ENCODE measurements around the gene C2CD4C. TPM values are rescaled to one million over a fixed set of nuclear protein-coding genes. Genes with fewer than 3 reads are reported as not detected.

The C2CD4C gene
- total RNA-seq, 1 donor from 2014 or later = 6.7 TPM

DNA sequence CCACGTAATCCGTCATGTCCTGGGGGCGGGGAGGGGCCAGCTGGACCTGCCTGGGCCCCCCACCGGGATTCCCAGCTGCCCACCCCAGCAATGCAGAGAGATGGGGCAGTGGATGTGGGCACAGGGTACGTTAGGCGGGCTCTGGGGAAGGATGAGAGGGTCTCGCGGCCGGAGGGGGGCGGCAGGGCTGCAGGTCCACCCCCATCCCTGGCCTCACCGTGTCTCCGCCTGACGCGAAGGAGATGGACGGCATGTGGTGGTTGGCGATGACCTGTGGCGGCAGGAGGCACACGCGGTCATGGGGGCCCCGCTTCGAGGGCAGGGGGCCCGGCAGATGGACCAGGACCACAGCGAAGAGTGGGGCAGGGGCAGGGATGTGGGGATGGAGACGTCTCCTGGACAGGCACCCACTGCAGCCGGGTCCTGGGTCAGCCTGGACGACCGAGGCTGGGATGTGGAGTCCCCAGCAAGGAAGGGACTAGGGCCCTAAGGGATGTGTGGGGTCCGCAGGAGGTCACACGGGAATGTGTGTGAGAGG is 27.5 kb upstream of the C2CD4C start:
- Mint-ChIP-seq H3K36me3 (ENCODE audit: low read depth) (peaks cover 2% of the 10 kb centered on the region), H3K27ac (ENCODE audit: unreplicated experiment) (no peak overlapping the region), H3K9me3 (no peaks in the 10 kb centered on the region), H3K4me3 (no peak overlapping the region), H3K27me3 (ENCODE audit: low read depth) (no peaks in the 10 kb centered on the region), H3K4me1 (peaks cover 2% of the 10 kb centered on the region)
- no peak for DNase-seq (ENCODE audit: low read depth, low spot score)
- TF ChIP-seq CTCF (conservative IDR thresholded peaks at IDR 0.05) = no peak

DNA sequence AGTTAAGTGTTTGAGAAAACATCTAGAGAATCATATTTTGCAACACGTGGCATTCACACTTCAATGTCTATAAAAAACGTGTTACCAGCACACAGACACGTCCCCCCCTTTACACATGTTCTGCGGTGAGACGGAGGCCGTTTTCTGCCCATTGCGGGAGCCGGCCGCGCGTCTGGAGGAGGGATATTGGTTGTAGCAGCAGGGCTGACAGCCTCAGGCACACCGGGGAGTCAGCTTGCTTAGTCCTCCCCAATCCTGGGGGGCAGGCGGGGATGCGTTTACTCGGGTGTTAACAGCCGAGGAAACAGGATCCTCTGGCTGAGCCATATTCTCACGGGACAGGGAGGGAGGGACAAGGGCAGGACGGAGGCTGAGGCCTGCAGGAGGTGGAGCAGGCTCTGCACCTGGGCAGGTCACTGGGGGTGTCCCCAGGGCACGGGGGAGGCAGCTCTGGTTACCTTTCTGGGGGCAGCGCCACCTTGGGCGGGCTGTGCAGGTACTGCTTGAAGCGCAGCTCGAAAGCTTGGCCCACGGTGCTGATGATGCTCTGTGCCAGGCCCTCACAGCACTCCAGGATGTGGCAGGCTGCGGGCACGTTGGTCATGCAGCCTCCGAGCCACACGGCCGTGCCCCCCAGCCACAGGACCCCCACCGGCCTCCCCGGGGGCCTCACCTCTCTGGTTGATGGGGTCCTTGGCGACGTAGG is 26.9 kb upstream of the C2CD4C start:
- DNase-seq (ENCODE audit: low read depth, low spot score) = no peak
- H3K36me3 Mint-ChIP-seq (ENCODE audit: low read depth) = peaks cover 3% of the 10 kb centered on the region
- H3K27ac Mint-ChIP-seq (ENCODE audit: unreplicated experiment) = no peak overlapping the region
- no peaks in the 10 kb centered on the region for H3K4me1 Mint-ChIP-seq
- H3K4me3 Mint-ChIP-seq = no peak overlapping the region
- no peaks in the 10 kb centered on the region for H3K9me3 Mint-ChIP-seq
- no peaks in the 10 kb centered on the region for H3K27me3 Mint-ChIP-seq (ENCODE audit: low read depth)
- TF ChIP-seq CTCF (conservative IDR thresholded peaks at IDR 0.05) = no peak

DNA sequence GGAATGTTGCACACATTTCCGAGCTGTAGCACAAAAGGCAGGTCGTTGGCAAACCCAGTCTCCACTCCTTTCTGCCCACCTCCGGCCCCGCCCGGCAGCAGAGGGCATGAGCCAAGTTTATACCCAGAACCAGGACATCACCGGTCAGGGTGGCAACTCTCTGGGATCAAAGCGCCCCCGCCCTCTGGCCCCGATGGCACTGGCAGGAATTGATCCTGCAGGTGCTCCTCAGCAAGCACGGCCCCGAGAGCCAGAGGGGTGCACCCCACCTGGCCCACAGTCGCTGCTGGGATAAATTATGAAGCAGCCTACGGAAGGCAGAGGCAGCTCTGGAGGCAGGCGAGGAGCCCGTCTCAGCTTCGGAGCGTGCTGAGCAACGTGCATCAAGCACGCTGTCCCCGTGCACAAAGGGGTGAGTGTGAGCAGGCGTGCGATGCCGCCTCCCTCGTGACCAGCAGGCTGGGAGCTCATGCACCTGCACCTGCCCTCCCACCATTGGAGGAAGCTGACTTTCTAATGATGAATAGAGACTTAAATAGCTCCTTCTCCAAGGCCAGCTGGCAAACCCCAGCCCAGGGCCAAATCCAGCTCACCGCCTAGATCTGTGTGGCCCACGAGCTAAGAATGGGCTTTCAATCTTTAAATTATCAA is 26.2 kb upstream of the C2CD4C start:
- Mint-ChIP-seq H3K36me3 (ENCODE audit: low read depth) (peaks cover 6% of the 10 kb centered on the region), H3K9me3 (no peaks in the 10 kb centered on the region), H3K4me3 (no peak overlapping the region), H3K4me1 (no peaks in the 10 kb centered on the region), H3K27me3 (ENCODE audit: low read depth) (no peaks in the 10 kb centered on the region), H3K27ac (ENCODE audit: unreplicated experiment) (no peak overlapping the region)
- no peak for TF ChIP-seq CTCF (conservative IDR thresholded peaks at IDR 0.05)
- DNase-seq (ENCODE audit: low read depth, low spot score) = no peak

DNA sequence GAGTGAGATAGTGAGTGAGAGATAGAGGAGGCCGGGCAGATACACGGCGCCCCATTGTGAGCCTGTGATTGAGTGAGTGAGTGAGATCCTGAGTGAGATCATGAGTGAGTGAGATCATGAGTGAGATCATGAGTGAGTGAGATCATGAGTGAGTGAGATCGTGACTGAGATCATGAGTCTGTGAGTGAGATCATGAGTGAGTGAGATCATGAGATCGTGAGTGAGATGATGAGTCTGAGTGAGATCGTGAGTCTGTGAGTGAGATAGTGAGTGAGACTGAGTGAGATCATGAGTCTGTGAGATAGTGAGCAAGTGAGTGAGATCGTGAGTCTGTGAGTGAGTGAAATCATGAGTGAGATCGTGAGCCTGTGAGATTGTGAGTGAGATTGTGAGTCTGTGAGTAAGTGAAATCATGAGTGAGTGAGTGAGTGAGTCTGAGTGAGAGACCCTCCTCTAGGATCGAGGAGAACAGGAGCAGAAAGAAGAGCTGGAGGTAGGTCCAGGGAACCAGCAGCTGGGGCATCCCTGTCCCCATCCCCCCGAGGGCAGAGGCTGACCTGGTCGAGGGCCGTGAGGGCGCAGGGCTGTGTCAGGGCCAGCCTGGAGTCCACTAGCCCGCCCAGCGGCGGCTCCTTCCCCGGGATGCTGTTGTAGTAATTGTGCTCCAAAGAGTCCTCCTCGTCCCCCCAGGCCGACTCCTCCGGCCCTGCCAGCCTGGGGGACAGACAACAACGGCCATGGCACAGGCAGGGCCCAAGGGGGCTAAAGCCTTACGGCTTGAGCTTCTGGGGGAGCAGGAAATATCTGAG is 25.4 kb upstream of the C2CD4C start:
- H3K9me3 Mint-ChIP-seq = no peaks in the 10 kb centered on the region
- H3K4me3 Mint-ChIP-seq = no peak overlapping the region
- no peaks in the 10 kb centered on the region for H3K4me1 Mint-ChIP-seq
- H3K27ac Mint-ChIP-seq (ENCODE audit: unreplicated experiment) = no peak overlapping the region
- DNase-seq (ENCODE audit: low read depth, low spot score) = no peak
- TF ChIP-seq CTCF (conservative IDR thresholded peaks at IDR 0.05) = no peak
- peaks cover 8% of the 10 kb centered on the region for H3K36me3 Mint-ChIP-seq (ENCODE audit: low read depth)
- no peaks in the 10 kb centered on the region for H3K27me3 Mint-ChIP-seq (ENCODE audit: low read depth)

DNA sequence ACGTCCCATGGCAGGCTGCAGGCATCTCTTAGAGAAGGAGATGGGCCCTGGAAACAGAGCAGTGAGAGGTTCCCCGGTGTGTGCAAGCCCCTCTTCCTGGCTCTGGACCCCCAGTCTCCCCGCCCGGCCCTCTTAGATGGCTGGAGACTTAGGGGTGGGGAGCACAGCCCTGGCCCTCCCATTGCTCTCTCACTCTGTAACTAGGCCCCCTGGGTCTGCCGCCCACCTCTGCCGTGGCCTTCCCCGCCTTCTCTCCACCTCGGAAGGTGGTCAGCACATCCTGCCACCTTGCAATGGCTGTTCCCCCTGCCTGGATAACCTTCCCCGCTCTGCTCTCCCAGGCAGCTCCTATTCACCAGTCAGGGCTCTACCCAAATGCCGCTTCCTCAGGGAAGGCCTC is 21.8 kb upstream of the C2CD4C start:
- Mint-ChIP-seq H3K9me3 (no peaks in the 10 kb centered on the region), H3K36me3 (ENCODE audit: low read depth) (peaks cover 11% of the 10 kb centered on the region), H3K27me3 (ENCODE audit: low read depth) (no peaks in the 10 kb centered on the region), H3K27ac (ENCODE audit: unreplicated experiment) (no peak overlapping the region), H3K4me3 (no peak overlapping the region), H3K4me1 (no peaks in the 10 kb centered on the region)
- TF ChIP-seq CTCF (conservative IDR thresholded peaks at IDR 0.05) = no peak
- DNase-seq (ENCODE audit: low read depth, low spot score) = no peak
